GM21717 (cell line): ENCODE data around the gene CHAF1A.

ENCODE experiments used
- ATAC-seq: cut with Tn5 transposase; IDR thresholded peaks from one replicate; pipeline ENCODE4 v1.9.1; 2021; ENCODE audit warnings: mild to moderate bottlenecking, moderate library complexity; ENCODE audit not compliant: unreplicated experiment

CHAF1A gene

DNA sequence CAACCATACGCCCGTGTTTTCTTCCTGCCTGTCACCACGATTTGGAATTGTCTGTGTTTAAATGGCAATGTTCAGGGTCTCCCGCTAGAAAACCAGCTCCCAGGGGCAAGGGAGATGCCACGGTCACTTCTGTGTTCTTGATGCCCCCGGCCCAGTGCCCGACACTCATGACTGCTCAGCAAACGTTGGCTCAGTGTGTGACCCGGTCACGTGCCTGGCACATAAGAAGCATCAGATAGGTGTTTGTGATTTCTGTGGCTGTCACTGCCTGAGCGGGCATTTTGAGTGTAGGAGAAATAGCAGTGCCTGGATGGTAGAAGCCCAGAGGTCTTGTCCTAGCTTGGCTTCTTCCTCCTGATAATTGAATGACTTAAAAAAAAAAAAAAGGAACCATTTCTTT lies 85.1 kb downstream of the CHAF1A start:
- no peak for ATAC-seq

DNA sequence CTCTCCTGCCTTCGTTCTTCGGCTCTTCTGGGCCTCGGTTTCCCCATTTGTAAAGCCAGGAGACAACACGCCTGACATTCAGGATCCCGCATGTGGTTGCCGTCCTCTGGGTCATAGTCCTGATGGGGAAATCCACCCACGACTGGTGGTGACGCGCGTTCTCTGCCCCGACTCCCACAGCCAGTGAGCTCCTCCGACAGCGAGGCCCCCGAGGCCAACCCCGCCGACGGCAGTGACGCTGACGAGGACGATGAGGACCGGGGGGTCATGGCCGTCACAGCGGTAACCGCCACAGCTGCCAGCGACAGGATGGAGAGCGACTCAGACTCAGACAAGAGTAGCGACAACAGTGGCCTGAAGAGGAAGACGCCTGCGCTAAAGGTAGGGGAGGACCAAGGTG lies 86.1 kb downstream of the CHAF1A start:
- no peak for ATAC-seq

DNA sequence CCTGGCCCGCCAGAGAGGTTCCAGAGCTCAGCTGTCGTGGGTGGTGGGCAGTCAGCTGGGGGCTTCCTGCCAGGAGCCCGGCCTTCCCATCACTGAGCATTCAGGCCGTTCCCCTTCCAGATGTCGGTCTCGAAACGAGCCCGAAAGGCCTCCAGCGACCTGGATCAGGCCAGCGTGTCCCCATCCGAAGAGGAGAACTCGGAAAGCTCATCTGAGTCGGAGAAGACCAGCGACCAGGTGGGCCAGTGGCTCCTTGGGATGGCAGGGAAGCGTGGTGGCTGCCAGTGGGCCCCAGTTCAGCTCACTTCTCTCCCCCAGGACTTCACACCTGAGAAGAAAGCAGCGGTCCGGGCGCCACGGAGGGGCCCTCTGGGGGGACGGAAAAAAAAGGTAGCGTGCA lies 89.0 kb downstream of the CHAF1A start:
- ATAC-seq: no peak

DNA sequence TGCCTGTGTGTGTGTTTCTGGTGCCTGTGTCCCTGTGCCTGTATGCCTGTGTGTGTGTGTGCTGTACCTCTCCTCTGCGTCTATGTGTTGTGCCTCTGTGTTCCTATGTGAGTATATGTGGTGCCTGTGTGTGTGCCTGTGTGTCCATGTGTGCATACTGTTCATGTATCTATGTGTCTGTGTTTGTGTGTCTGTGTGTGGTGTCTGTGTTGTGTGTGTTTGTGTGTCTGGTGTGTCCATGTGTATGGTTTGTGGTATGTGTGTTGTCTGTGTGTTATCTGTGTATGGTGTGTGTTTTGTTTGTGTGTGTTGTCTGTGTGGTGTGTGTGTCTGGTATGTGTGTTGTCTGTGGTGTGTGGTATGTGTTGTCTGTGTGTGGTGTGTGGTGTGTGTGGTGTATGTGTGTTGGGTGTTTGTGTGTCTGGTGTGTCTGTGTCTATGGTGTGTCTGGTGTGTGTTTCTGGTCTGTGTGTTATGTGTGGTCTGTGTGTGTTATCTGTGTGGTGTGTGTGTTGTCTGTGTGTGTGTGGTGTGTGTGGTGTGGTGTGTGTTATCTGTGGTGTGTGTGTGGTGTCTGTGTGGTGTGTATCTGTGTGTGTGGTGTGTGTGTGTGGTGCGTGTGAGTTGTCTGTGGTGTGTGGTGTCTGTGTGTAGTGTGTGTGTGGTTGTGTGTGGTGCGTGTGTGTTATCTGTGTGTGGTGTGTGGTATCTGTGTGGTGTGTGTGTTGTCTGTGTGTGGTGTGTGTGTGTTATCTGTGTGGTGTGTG lies 90.1 kb downstream of the CHAF1A start:
- ATAC-seq: no peak
